NCI-H82 (cell line): ENCODE data around the gene FAM3A.
A peak's percentile ranks its signal among the peaks of the same experiment; 100 is the strongest.
"Not testable (repeated sequence)": the region's sequence is repeated elsewhere in the genome, so short reads cannot be mapped to it uniquely, and the experiment has no call there.

Source experiments
- DNase-seq: peaks from one replicate; lab custom pipeline; 2025; lab: John Stamatoyannopoulos, UW

Gene FAM3A, protein sequence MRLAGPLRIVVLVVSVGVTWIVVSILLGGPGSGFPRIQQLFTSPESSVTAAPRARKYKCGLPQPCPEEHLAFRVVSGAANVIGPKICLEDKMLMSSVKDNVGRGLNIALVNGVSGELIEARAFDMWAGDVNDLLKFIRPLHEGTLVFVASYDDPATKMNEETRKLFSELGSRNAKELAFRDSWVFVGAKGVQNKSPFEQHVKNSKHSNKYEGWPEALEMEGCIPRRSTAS

DNA sequence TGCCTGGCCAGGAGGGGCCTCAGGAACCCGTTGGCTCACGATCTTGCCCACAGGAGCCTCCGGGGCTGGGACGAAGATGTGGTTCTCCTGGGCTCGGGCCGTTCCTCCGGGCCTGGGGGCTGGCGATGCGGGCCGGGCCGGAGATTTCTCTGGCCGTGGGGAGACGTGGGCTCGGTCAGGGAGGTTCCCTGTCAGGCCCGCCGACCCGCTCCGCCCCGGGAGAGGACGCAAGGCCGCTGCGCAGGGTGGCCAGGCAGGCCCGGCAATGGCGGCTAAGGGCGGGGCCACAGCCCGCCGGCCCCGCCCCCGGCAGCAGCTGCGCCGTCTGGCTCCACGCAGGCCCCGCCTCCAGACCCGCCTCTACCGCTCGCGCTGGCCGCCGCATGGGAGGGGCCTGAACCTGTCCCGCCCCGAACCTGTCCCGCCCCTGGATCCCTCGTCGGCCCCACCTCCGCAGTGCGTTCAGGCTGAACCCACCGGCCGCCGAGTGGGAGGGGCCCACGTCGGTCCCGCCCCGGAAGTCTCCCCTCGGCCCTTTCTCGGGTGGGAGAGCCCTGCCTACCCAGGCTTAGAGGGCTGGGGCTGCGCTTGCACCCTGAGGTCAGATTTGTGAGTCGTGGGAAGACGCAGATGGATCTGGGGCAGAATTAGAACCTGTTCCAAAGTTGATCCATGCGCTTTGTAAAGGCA, at the start of gene FAM3A:
TSS of gene FAM3A (minus strand) at position 267 of the 690 bp plus-strand sequence. CDS start 460 bp downstream, outside the sequence.
- peak; percentile 95 for DNase-seq

DNA sequence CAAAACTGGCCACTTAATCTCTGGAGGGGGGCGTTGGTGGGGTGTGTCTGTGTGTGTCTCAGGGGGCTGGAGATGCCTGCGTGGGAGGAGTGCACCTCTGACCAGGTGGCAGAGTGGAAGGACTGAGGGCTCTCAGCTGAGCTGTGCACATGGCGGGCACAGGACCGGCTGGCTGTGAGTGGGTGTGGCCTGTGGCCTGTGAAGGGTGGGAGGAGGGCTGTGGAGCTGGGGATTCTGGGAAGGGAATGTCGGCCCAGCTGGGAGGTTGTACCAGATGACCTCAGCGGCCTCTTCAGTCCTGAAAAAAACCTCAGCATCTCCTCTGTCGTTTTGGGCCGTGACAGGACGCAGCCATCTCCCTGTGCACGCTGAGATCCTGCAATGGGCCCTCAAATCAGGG, 46.3 kb upstream of the FAM3A start:
- not testable (repeated sequence) for DNase-seq

DNA sequence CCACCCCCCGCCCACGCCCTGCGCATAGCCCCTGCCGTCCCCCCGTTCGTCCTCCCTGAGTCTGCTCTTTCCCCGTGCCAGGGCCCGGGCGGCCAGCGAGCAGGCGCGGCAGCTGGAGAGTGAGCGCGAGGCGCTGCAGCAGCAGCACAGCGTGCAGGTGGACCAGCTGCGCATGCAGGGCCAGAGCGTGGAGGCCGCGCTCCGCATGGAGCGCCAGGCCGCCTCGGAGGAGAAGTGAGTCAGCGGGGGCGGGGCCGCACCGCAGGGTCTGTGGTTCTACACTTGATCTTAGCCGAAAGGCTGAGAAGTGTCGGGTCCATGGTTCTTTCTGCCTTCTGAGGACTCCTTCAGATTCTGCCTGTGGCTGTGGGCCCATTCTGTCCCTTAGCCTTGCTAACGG, 44.3 kb upstream of the FAM3A start:
- not testable (repeated sequence) for DNase-seq

DNA sequence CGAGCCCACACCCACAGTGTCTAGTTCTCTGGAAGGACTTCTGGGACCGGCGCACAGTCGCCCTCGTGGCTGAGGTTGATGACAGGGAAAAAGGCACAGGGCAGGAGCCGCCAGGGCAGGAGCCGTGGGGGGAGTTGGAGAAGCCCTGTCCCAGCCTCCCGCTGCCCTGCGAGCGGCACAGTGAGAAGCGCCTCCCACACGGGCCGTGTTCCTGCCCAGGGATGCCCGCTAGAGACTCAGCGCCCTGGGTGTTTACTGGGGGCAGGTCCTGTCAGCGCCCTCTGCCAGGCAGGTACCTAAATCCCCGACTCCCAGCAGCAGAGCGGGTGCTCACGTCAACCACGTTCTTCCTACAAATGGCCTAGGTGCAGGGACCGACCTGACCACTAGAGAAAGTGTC, 42.9 kb upstream of the FAM3A start:
- DNase-seq: not testable (repeated sequence)

DNA sequence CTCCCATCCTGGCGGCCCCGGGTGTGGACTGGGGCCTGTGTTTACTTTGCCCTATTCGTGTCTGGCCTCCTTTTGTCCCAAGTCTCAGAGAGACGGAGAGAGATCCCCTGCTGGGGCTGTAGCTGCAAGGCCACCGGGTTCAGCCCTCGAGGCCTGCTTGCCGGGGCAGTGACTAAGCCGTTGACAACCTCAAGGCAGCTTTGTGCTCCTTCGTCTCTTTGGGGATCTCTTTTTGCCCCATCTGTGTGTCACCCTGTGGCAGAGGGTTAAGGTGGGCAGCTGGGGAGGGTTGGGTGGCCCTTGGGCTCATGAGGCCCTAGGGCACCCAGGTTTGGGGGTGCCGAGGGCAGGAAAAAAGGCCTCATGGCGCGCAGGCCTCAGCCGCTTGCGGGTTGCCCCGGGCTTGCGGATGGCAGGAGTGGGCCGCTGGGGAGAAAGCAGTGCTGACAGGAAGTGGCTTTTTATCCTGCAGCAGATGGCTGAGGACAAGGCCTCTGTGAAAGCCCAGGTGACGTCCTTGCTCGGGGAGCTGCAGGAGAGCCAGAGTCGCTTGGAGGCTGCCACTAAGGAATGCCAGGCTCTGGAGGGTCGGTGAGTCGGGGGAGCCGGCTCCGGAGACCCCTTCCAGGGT, 42.1 kb upstream of the FAM3A start:
- DNase-seq: not testable (repeated sequence)

DNA sequence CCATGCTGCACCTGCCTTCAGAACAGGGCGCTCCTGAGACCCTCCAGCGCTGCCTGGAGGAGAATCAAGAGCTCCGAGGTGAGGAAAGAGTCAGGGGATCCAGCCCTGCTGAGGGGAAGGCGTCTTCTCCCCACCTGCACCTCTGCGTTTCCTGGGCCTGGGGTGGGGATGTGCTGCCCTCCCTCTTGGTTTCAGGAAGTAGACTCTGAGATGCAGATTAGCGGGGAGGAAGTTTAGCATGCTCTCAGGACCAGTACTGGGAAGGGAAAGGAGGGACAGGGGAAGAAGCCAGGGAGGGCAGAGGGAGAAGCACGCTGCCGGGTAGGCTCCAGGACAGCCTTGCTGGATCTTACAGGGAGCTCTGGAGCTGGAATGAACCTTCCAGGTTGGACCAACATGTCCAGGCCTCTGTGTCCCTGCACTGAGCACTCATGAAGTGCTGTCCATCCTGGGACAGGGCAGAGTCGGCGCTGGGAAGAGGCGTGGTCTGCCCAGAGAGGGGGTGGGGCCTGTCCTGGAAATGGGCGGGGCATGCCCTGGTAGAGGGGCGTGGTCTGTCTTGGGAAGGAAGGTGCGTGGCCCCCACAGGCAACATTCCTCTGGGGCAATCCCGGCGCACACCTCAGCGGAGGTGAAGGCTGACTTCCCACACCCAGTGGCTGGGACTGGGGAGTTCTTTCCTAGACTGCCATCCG, 36.2 kb upstream of the FAM3A start:
- DNase-seq: not testable (repeated sequence)

DNA sequence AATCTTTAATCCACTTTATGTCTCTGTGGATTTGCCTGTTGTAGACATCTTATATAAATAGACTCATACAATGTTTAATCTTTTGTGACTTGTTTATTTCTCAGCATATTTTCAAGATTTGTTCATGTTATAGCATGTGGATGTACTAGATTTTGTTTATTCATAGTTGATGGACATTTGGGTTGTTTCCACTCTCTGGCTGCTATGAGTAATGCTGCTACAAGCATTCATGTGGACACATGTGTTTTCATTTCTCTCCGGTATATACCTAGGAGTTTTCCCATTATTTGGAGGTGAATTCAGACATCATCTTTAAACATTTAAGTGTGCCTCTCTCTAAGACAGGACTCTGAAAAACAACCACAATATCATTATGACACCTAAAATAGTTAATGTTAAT, 33.7 kb upstream of the FAM3A start:
- DNase-seq: no peak

DNA sequence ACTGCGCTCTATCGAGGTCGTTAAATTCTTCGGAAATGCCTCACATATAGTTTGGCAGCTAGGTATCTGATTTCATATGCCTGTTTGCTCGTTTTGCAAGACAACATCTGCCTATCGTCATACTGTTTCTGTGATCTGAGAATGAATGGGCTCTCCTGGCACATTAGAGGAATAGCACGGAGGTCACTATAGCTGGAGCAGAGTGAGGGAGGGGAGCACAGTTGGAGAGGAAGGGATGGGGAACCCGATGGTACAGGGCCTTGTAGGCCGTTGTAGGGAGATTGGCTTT, 31.9 kb upstream of the FAM3A start:
- no peak for DNase-seq

DNA sequence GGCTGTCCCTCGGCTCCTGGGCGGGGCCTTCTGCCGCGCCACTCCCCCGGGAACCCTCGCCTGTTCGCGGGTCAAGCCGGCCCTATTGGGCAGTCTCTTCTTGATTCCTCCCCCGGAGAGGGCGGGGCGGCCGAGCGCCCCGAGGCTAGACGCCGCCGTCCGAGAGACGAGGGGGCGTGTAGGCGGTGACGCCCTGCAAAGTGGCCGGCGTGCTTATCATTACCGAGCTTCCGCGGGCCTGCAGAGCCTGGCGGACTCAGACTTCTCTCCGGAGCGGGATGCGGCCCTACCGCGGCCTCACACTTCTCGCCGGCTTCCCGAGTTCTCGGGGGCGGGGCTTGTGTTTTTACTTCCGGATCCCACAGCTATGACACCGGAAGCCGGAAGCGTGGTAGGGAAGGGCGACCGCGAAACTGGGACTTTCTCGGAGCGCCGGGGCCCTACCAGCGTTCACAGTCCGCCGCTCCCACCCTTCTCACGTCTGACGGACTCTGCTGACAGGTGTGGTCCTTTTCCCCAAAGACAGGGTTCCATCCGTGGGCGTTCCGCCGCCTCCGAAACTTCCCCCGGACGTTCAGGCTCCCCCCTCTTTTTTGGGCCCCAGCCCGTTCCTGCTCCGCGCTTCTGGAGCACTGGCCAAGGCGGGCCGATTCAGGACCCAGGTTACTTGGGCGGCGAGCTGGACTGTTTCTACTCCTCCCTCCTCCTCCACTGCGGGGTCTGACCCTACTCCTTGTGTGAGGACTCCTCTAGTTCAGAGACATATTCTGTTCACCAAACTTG, 31.4 kb upstream of the FAM3A start, which contains the start of gene IKBKG:
TSS of gene IKBKG (plus strand) at position 376 of the 783 bp plus-strand sequence. CDS start 4,383 bp downstream, outside the sequence.
- DNase-seq: peak; percentile 93

DNA sequence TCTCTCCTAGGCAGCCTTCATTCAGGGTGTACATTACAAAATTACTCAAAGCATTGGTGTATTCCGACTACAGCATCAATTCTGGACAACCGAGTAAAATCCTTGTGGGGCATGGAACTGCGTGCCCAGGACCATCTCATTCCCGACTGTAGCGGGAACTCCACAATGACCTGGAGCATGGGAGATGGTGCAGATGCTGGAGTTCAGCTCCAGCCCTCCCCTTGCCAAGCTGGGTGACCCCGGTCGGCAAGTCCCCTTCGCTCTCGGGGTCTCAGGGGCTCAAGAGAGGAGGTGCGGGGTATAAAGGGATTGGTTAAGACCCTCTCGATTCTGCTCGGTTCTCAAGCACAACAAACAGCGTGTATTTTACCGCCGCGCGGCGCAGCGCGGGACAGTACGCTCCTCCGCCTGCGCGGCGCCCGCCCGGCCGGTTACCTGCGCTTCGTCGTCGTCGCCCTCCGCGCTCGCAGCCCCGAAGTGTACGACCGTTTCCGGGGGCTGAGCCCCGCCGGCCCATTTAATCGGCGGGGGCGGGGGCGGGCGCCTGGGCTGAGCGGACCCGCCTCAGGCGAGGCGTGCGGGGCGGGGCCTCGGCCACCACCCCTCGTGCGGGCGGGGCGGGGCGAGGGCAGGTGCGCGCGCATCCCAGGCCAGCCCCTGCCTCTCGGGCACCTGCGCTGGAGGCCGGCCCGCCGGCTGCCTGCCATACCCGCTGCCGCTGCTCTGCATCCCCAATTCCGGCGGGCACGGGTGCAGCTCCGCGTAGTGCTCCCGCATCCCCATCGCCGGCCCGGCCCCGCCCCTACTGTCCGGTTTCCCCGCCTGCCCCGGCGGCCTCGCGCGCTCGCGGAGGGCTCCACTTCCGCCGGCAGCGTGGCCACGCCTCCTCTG, 30.6 kb upstream of the FAM3A start, which contains the start of gene G6PD:
TSS of gene G6PD (minus strand) at position 493 of the 891 bp plus-strand sequence. CDS start 691 bp downstream, outside the sequence.
- DNase-seq: peak; percentile 87

DNA sequence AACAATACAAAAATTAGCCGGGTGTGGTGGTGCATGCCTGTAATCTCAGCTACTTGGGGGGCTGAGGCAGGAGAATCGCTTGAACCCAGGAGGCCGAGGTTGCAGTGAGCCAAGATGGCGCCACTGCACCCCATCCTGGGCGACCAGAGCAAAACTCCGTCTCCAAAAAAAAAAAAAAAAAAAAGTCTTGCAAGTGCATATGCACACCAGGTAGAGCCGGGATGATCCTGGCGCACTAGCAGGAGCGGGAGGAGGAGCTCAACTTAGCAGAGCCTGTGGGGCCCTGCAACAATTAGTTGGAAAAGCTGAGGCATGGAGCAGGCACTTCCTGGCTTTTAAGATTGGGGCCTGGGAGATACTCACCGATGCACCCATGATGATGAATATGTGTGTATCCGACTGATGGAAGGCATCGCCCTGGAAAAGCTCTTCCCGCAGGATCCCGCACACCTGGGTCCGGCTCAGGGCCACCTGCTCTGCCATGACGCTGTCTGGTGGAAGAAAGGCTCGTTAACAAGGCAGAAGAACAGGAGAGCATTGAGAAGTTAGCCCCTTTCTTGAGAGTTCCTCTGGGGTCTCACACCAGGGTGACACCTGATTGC, 29.7 kb upstream of the FAM3A start:
- peak; percentile 34 for DNase-seq

DNA sequence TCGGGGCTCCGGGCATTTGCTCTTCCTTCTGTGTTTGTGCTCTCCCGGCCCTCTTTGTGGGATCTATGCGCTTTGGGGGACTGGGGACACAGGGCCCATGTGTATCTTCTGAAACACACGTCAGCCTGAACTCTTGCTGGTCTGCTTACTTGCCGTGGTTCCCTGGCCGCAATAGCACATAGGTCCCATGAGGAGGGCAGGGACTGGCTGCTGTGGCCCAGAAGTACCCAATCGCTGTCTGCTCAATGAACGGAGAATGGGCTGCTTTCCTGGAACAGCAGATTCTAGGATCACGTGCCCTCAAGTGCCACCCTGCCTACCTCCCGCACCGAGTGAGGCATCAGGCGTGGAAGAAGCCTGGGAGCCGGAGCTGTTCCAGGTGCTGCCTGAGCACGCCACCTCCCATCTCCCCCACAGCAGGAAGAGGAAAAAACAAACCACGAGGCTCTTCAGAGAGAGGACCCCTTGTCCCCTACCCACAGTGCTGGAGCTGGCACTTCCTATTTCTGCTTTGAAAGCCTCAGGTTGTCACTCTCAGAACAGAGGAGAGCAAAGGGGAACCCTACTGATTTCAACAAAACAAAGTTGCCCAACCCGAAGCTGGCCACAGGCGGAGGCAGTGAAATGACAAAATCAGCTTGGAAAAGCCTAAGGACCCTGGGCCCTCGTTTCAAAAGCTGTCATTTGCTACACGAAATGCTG, 26.8 kb upstream of the FAM3A start:
- no peak for DNase-seq

DNA sequence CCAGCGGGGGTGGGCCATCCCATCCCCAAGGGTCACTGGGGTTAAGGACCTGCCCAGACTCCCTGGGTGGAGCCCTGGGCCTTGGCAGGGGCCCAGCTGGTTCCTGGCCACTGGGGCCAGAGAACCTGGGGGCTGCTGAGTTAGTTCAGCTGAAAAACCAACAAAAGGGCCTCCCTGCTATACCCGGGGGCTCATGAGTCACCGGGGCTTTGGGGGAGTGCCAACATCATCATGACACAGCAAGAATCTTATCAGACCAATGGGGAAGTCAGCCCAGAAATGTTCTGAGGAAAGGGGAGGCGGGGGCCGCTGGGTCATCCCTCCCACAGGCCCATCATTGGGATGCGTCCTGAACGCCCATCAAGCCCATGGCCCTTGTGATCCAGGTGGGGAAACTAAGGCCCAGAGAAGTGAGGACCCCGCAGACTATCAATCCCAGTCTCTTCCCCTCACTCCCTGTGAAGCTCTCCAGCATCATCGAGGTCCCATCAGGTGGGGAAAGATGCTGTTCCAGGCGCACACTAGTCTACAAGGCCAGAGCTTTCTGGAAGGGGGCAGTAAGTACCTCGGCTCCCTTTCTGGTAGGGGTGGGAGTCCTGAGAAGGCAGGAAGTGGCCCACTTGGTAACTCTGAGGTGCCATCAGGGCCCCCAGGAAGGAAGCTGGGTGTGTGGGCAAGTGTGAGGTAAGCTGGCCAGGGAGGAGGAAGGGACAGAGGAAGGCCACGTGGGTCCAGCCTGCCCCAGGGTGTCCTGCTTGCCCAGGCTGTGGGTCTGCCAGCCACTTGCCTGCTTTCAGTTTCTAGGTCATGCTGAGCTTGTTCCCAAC, 26.1 kb upstream of the FAM3A start:
- no peak for DNase-seq

DNA sequence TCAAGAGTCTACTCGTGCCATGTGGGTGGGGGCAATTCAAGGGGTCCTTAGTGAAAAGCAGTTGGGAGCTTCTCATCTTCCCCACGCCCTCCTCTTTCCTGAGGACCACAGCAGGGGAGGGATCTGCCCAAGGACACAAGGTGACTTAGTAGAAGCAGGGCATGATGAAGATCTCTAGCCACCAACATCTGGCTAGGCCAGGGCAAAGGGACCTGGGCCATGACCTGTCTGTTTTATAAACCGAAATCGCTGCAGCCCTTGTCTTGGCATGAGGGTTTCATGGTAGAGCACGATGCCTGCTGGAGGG, 25.5 kb upstream of the FAM3A start:
- DNase-seq: no peak

DNA sequence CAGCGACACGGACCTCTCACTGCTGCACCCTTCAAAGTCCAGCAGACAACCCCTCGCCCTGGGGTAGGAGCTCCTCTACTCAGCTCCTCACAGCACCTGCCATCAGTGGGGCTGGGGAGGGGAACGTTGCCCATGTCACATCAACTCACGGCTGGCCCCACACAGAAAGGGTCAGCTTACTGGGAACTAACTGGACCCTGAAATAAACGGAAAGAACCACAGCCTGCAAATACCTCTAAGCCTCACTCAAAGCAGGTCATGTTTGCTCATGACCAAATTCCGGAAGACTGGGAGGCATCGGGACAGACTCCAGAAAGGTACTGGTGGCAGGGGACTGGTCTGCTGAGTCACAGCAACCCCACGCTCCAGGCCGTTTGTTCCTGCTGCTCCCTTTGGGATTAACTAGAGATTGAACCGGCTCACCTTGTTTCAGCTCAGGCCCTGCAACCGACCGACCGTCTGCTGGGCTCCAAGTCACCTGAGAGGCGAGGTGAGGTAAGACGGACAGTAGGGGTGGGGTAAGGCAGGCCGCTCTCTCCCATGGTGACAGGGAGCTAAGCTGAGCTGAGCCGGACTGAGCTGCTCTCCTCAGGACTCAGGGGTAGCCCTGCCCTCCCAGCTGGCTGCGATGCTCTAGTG, 25.0 kb upstream of the FAM3A start:
- peak; percentile 37 for DNase-seq

DNA sequence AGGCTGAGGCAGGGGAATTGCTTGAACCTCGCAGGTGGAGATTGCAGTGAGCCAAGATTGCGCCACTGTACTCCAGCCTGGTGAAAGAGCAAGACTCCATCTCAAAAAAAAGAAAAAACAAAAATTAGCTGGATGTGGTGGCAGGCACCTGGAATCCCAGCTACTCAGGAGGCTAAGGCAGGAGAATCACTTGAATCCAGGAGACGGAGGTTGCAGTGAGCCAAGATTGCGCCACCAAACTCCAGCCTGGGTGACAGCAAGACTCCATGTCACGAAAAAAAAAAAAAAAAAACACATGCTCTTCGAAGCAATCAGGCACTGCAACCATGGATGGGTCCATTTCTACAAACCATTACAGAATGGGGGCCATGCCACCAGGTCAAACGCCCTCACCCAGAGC, 24.3 kb upstream of the FAM3A start:
- DNase-seq: not testable (repeated sequence)

DNA sequence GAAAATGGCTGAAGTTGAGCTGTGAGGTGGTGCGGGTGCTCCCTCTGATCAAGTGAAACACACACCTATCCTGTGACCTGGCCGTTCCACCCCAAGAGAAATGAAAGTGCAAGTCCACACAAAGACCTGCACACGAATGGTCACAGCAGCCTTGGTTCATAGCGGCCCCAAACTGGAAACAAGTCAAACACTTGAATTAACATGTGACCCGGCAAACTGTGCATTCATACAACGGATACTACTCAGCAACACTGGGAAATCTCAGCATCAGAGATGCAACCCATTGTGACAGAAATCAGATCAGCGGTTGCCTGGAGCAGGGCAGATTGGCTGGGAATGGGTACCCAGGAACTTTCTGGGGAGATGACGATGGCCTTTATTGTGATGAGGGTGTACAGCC, 23.0 kb upstream of the FAM3A start:
- no peak for DNase-seq

DNA sequence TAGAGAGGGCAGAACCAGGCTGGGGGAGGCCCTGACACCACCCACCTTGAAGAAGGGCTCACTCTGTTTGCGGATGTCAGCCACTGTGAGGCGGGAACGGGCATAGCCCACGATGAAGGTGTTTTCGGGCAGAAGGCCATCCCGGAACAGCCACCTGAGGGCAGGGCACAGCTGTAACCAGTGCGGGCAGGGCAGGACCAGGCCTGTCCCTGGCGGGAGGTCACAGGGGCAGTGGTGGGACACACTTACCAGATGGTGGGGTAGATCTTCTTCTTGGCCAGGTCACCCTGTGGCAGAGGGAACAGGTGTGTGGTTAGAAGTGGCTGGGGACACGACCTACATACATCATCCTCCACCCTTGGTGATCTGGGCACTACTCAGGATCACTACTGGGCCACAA, 19.9 kb upstream of the FAM3A start:
- no peak for DNase-seq
